HL-60 (cell line): Measurements from ENCODE around the gene SCN1B.

ENCODE experiments used
- SPI1 ChIP-seq: IDR thresholded peaks from 2 replicates; pipeline ENCODE4 v1.6.1; 2012; ENCODE audit warnings: low read depth, mild to moderate bottlenecking, borderline replicate concordance
- TF ChIP-seq, protein P1 (sequence below): IDR thresholded peaks from one replicate; pipeline ENCODE4 v1.5.1; 2011; ENCODE audit warnings: low read length, control low read depth, inconsistent platforms; ENCODE audit not compliant: insufficient read depth

DNA sequence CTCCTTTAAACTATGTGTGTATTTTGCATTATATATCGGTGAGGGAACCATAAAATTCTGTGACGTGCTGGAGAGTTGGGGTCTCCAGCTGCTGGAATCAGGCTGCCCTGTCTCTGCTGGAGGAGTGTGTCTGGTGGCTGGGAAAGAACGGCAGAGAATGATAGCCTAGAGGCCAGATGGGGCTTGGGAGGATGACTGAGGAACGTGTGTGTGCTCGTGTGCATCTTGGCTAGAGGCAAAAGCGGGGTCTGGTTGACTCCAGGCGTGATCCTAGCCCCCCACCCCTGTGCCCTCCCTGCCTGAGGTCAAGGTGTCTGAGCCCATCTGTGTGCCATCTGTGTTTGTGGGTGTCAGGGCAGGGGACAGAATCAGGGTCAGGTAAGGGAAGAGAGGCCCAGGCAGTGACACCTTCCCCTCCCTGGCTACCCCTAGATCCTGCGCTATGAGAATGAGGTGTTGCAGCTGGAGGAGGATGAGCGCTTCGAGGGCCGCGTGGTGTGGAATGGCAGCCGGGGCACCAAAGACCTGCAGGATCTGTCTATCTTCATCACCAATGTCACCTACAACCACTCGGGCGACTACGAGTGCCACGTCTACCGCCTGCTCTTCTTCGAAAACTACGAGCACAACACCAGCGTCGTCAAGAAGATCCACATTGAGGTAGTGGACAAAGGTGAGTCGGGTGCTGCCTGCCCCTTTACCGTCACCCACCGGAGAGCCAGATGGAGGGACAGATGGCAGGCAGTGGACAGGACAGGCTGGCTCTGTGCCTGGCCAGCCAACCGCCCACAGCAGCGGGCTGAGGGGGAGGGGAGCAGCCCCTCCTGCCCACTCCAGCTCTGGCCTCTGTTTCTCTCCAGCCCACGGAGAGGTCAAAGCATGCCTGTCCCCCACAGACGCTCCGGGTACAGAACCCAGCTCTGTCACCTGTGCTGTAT, 3.1 kb downstream of the SCN1B start:
- TF ChIP-seq, protein P1, sequence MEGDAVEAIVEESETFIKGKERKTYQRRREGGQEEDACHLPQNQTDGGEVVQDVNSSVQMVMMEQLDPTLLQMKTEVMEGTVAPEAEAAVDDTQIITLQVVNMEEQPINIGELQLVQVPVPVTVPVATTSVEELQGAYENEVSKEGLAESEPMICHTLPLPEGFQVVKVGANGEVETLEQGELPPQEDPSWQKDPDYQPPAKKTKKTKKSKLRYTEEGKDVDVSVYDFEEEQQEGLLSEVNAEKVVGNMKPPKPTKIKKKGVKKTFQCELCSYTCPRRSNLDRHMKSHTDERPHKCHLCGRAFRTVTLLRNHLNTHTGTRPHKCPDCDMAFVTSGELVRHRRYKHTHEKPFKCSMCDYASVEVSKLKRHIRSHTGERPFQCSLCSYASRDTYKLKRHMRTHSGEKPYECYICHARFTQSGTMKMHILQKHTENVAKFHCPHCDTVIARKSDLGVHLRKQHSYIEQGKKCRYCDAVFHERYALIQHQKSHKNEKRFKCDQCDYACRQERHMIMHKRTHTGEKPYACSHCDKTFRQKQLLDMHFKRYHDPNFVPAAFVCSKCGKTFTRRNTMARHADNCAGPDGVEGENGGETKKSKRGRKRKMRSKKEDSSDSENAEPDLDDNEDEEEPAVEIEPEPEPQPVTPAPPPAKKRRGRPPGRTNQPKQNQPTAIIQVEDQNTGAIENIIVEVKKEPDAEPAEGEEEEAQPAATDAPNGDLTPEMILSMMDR: no peak
- TF ChIP-seq SPI1: no peak
